GM12801 (cell line): ENCODE results near the gene FGD3.

Source experiments
- TF ChIP-seq, protein P1 (sequence below): IDR thresholded peaks from one replicate; pipeline ENCODE4 v1.5.1; 2011; ENCODE audit warnings: control low read depth; ENCODE audit not compliant: insufficient read length; ENCODE audit errors: extremely low read depth

FGD3 gene, protein sequence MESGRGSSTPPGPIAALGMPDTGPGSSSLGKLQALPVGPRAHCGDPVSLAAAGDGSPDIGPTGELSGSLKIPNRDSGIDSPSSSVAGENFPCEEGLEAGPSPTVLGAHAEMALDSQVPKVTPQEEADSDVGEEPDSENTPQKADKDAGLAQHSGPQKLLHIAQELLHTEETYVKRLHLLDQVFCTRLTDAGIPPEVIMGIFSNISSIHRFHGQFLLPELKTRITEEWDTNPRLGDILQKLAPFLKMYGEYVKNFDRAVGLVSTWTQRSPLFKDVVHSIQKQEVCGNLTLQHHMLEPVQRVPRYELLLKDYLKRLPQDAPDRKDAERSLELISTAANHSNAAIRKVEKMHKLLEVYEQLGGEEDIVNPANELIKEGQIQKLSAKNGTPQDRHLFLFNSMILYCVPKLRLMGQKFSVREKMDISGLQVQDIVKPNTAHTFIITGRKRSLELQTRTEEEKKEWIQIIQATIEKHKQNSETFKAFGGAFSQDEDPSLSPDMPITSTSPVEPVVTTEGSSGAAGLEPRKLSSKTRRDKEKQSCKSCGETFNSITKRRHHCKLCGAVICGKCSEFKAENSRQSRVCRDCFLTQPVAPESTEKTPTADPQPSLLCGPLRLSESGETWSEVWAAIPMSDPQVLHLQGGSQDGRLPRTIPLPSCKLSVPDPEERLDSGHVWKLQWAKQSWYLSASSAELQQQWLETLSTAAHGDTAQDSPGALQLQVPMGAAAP

DNA sequence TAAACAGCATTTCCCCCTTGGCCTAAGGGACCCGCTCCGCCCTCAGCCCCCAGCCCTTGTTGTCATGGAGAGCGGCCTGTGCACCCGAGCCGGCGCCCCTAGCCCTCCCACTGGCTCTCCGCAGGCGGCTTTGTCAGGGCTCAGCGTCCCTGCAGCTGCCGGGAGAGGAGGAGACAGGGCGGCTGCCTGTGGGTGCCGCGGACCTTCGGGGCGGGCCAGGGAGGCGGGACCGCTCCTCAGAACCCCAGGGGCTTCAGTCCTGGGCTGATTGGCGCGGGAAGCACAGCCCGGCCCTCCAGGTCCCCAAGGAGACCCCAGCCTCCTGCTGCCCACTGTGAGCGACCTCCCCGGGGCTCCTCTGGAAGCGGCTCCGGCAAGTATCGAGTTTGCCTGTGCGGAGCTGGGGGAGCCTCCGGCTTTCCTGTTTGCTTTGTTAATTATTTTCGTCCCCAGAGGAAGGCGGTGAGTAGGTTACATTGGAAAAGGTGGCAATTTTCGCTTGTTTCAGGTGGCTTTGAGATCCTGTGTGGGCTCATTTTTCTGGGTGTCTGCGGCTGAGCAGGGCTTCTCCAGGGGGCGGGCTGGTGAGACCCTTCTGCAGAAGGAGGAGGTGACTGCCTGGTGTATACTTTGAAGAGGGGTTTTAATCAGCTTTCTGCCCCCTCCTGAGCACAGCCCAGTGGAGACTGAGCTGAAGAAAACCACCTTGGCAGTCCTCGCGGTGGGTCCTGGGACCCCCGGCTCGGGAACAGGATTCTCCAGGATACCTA lies at the start of gene FGD3:
Gene FGD3, plus strand, starts transcription at position 256 of the 770 bp plus-strand sequence. CDS start 28,734 bp downstream, outside the sequence.
- TF ChIP-seq, protein P1, sequence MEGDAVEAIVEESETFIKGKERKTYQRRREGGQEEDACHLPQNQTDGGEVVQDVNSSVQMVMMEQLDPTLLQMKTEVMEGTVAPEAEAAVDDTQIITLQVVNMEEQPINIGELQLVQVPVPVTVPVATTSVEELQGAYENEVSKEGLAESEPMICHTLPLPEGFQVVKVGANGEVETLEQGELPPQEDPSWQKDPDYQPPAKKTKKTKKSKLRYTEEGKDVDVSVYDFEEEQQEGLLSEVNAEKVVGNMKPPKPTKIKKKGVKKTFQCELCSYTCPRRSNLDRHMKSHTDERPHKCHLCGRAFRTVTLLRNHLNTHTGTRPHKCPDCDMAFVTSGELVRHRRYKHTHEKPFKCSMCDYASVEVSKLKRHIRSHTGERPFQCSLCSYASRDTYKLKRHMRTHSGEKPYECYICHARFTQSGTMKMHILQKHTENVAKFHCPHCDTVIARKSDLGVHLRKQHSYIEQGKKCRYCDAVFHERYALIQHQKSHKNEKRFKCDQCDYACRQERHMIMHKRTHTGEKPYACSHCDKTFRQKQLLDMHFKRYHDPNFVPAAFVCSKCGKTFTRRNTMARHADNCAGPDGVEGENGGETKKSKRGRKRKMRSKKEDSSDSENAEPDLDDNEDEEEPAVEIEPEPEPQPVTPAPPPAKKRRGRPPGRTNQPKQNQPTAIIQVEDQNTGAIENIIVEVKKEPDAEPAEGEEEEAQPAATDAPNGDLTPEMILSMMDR, result no peak

DNA sequence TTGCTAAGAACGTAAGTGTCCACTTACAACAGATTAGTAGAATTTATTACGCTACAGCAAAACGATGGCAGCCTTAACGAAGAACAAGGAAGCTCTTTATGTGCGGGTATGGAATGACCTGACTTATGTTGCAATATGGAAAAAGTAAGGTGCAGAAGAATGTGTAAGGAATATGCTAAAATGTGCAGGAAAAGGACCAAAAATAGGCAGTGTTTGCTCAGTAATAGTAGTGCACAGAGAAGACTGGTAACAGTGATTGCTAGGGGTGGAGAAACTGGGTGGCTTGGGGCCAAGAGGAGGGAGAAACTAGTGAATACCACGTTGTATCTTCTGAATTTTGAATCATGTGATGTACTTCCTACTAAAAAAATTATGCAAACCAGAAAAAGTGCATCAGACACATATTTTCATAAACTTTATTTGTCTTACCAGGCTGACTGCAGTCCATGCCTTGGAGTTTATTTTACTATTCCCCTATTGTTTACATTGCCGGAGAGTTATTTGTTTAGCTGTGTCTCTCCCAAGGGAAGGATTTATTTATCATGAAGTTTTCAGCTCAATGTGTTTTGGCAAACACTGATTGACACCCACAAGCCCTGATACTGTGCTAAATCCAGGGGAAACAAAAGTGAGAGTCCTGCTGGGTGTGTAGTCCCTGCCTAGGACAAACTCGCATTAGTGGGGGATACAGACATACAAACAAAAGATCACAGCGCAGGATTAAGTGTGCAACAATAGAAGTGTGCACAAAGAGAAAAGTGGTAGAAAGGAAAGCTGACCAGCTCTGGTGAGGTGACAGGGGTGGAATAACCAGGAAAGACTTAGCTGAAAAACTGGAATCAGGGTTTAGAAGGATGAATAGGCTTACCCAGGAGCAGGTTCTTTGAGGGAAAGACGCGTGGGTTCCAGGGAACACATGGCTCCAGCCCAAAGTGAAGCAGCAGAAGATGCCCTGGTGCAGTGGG lies 35.5 kb upstream of the FGD3 start:
- TF ChIP-seq, protein P1, result no peak

DNA sequence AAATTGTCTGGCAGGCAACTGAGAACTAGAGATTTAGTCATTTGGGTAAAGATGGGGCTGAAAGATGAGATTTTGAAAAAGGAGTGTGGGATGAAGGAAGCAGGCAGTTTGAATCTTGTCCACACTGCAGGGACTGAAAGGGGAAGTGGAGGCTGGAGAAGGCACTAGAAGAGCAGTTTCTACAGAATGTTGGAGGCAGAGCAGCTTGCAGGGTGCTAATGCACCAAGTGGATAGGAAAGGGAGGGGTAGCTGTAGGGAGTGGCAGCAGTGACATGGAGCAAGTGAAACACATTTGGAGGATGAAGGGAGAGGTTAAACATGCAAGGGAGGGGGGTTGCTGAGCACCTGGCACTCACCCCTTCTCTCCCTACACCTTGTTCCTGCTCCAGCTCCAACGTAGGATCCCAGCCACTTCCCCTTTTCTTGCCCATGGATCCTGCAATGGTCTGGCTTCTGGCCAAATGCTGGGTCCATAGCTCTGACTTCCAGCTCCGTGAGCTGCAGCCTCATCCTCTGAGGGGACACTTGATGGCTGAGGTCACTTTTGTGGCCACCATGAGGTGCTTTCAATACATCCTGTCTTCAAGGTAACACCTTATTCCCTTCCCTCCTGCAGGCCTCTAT lies 30.0 kb upstream of the FGD3 start:
- TF ChIP-seq, protein P1, result no peak

DNA sequence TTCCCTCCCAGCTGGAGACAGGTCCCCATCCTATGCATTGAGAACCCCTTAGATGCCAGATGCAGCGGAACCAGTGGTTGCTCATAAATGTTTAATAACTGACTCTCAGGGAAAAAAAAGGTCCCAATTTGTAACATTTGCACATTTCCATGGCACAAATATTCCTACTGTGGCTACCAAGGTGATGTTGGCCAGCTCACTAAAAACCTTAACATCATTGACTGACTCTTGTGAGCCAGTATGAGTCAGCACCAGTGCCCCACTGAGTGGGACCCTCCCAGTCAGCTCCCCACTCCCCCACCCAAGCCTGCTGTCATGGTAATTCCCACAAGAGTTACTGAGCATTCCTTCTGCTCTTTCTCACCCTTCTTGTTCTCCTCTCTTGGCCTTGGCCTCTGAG lies 26.9 kb upstream of the FGD3 start:
- TF ChIP-seq, protein P1, result no peak

DNA sequence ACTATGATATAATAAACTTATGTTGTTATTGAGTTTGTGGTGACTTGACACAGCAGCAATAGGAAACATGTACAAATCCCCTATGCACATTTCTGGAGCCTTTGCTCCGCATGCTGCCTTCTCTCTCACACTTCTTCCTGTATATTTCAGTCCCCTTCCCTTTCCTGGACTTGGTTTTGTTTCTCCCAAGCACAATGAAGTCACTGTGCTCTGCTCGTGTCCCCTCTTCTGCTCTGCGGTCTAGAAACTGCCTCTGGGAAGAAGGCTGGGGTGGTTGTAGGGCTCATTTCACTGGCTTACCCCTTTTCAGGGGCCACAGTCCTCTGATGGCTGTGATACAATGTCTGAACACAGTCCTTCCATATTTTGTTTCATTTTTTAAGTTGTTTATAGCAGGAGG lies 15.7 kb upstream of the FGD3 start:
- TF ChIP-seq, protein P1, result no peak

DNA sequence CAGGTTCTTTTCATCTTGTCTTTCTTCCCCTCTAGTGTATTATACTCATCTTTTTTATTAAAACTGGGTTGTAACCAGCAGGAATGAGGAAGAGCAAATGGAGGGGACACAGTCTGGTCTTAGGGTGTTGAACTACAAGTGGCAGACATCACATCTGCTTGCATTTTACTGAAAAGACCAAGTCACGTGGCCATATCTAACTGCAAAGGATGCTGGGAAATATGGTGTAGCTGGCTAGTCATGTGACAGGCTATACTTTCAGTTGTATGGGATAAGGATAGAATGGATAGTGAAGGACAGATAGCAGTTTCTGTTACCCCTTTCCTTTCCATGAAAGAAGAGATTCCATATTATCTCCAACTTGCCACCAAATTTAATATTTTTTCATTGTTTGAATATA lies 13.0 kb upstream of the FGD3 start:
- TF ChIP-seq, protein P1, result no peak
